ENCODE data around the gene GPR62.

DNA sequence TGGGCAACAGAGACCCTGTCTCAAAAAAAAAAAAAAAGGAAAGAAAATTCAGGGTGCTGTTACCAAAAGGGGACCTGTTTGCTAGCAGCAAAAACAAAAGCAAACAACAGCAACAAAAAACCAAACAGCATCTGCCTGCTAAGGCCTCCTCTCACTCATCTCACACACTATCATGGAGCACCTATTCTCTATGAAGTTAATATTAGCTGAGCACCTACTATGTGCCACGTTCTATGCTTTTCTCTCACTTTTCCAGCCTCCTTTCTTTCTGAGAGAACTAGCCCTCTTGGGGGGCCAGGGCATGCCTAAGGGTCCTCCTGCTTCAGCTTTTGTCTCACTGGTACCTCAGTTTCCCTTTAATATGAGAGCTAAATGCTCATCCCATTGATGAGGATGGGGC is 468 bp upstream of the GPR62 start:
- no peak for TF ChIP-seq ZNF551 (CRISPR knock-in tag; IDR thresholded peaks at IDR 0.05)
- TF ChIP-seq, protein P1, sequence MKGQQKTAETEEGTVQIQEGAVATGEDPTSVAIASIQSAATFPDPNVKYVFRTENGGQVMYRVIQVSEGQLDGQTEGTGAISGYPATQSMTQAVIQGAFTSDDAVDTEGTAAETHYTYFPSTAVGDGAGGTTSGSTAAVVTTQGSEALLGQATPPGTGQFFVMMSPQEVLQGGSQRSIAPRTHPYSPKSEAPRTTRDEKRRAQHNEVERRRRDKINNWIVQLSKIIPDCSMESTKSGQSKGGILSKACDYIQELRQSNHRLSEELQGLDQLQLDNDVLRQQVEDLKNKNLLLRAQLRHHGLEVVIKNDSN (CRISPR knock-in tag; IDR thresholded peaks at IDR 0.05): no peak
- TF ChIP-seq TAL1 (IDR thresholded peaks at IDR 0.05): no peak
- no peak for TF ChIP-seq ARHGAP35 (IDR thresholded peaks at IDR 0.05; ENCODE audit: partially characterized antibody)
- TF ChIP-seq, protein P2, sequence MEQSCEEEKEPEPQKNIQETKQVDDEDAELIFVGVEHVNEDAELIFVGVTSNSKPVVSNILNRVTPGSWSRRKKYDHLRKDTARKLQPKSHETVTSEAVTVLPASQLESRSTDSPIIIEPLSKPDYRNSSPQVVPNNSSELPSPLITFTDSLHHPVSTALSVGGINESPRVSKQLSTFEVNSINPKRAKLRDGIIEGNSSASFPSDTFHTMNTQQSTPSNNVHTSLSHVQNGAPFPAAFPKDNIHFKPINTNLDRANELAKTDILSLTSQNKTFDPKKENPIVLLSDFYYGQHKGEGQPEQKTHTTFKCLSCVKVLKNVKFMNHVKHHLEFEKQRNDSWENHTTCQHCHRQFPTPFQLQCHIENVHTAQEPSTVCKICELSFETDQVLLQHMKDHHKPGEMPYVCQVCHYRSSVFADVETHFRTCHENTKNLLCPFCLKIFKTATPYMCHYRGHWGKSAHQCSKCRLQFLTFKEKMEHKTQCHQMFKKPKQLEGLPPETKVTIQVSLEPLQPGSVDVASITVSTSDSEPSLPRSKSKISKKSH (CRISPR knock-in tag; IDR thresholded peaks at IDR 0.05): no peak
- TF ChIP-seq CREB1 (IDR thresholded peaks at IDR 0.05): no peak
- no peak for TF ChIP-seq CREB1 (CRISPR knock-in tag; IDR thresholded peaks at IDR 0.05)
- TF ChIP-seq, protein P3, sequence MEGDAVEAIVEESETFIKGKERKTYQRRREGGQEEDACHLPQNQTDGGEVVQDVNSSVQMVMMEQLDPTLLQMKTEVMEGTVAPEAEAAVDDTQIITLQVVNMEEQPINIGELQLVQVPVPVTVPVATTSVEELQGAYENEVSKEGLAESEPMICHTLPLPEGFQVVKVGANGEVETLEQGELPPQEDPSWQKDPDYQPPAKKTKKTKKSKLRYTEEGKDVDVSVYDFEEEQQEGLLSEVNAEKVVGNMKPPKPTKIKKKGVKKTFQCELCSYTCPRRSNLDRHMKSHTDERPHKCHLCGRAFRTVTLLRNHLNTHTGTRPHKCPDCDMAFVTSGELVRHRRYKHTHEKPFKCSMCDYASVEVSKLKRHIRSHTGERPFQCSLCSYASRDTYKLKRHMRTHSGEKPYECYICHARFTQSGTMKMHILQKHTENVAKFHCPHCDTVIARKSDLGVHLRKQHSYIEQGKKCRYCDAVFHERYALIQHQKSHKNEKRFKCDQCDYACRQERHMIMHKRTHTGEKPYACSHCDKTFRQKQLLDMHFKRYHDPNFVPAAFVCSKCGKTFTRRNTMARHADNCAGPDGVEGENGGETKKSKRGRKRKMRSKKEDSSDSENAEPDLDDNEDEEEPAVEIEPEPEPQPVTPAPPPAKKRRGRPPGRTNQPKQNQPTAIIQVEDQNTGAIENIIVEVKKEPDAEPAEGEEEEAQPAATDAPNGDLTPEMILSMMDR (IDR thresholded peaks at IDR 0.05 in 2 of 3, conservative IDR thresholded peaks at IDR 0.05 in 1 of 3; ENCODE audit: insufficient read depth in 2 of 3, low read depth in 1 of 3, low read length in 3 of 3): no peak
- no peak for TF ChIP-seq RBBP5 (IDR thresholded peaks at IDR 0.05; ENCODE audit: borderline replicate concordance, insufficient read depth, low read length, poor library complexity, severe bottlenecking)
- TF ChIP-seq, protein P4, sequence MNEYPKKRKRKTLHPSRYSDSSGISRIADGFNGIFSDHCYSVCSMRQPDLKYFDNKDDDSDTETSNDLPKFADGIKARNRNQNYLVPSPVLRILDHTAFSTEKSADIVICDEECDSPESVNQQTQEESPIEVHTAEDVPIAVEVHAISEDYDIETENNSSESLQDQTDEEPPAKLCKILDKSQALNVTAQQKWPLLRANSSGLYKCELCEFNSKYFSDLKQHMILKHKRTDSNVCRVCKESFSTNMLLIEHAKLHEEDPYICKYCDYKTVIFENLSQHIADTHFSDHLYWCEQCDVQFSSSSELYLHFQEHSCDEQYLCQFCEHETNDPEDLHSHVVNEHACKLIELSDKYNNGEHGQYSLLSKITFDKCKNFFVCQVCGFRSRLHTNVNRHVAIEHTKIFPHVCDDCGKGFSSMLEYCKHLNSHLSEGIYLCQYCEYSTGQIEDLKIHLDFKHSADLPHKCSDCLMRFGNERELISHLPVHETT (CRISPR knock-in tag; conservative IDR thresholded peaks at IDR 0.05 in 1 of 2, IDR thresholded peaks at IDR 0.05 in 1 of 2): no peak
- TF ChIP-seq POLR2G (IDR thresholded peaks at IDR 0.05; ENCODE audit: low read depth, low read length): no peak
- no peak for TF ChIP-seq ZNF764 (CRISPR knock-in tag; IDR thresholded peaks at IDR 0.05; ENCODE audit: low read depth)
- TF ChIP-seq, protein P5, sequence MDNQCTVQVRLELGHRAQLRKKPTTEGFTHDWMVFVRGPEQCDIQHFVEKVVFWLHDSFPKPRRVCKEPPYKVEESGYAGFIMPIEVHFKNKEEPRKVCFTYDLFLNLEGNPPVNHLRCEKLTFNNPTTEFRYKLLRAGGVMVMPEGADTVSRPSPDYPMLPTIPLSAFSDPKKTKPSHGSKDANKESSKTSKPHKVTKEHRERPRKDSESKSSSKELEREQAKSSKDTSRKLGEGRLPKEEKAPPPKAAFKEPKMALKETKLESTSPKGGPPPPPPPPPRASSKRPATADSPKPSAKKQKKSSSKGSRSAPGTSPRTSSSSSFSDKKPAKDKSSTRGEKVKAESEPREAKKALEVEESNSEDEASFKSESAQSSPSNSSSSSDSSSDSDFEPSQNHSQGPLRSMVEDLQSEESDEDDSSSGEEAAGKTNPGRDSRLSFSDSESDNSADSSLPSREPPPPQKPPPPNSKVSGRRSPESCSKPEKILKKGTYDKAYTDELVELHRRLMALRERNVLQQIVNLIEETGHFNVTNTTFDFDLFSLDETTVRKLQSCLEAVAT (IDR thresholded peaks at IDR 0.05): no peak
- TF ChIP-seq, protein P6, sequence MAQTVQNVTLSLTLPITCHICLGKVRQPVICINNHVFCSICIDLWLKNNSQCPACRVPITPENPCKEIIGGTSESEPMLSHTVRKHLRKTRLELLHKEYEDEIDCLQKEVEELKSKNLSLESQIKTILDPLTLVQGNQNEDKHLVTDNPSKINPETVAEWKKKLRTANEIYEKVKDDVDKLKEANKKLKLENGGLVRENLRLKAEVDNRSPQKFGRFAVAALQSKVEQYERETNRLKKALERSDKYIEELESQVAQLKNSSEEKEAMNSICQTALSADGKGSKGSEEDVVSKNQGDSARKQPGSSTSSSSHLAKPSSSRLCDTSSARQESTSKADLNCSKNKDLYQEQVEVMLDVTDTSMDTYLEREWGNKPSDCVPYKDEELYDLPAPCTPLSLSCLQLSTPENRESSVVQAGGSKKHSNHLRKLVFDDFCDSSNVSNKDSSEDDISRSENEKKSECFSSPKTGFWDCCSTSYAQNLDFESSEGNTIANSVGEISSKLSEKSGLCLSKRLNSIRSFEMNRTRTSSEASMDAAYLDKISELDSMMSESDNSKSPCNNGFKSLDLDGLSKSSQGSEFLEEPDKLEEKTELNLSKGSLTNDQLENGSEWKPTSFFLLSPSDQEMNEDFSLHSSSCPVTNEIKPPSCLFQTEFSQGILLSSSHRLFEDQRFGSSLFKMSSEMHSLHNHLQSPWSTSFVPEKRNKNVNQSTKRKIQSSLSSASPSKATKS (CRISPR knock-in tag; IDR thresholded peaks at IDR 0.05): no peak
- TF ChIP-seq ATF1 (CRISPR knock-in tag; IDR thresholded peaks at IDR 0.05): no peak
- no peak for TF ChIP-seq ATF1 (tag; IDR thresholded peaks at IDR 0.05)

Data from K562 (cell line).